HG03378 (cell line): ENCODE data around the gene RFTN1.
A peak's percentile ranks its signal among the peaks of the same experiment; 100 is the strongest.

Experiments
- ATAC-seq: cut with Tn5 transposase; IDR thresholded peaks from one replicate; pipeline ENCODE4 v1.9.1; 2021; ENCODE audit warnings: mild to moderate bottlenecking, moderate library complexity; ENCODE audit not compliant: unreplicated experiment

RFTN1 gene

GRCh38 chr3:16488637-16489036 is 24.9 kb downstream of the RFTN1 start:
- no peak for ATAC-seq

GRCh38 chr3:16487511-16488175 is 25.9 kb downstream of the RFTN1 start:
- ATAC-seq = no peak

GRCh38 chr3:16486951-16487480 is 26.5 kb downstream of the RFTN1 start:
- no peak for ATAC-seq

GRCh38 chr3:16486201-16486600 is 27.3 kb downstream of the RFTN1 start:
- ATAC-seq = no peak

GRCh38 chr3:16485395-16485992 is 28.0 kb downstream of the RFTN1 start:
- no peak for ATAC-seq

- ATAC-seq = no peak
These were observed 28.5 kb downstream of the RFTN1 start for GRCh38 chr3:16484984-16485383.

- no peak for ATAC-seq
These were observed 29.3 kb downstream of the RFTN1 start for GRCh38 chr3:16484216-16484615.

GRCh38 chr3:16482770-16483531 is 30.5 kb downstream of the RFTN1 start:
- peak; percentile 50 for ATAC-seq

- peak; percentile 21 for ATAC-seq
These were observed 31.2 kb downstream of the RFTN1 start for GRCh38 chr3:16482194-16482769.

GRCh38 chr3:16481546-16481897 is 32.0 kb downstream of the RFTN1 start:
- ATAC-seq = no peak

GRCh38 chr3:16480861-16481545 is 32.5 kb downstream of the RFTN1 start:
- ATAC-seq = no peak

- ATAC-seq = no peak
These were observed 35.0 kb downstream of the RFTN1 start for GRCh38 chr3:16478516-16478915.

- ATAC-seq = no peak
These were observed 36.0 kb downstream of the RFTN1 start for GRCh38 chr3:16477521-16477920.

GRCh38 chr3:16477056-16477455 is 36.4 kb downstream of the RFTN1 start:
- ATAC-seq = peak; percentile 4

GRCh38 chr3:16476636-16477035 is 36.9 kb downstream of the RFTN1 start:
- peak; percentile 48 for ATAC-seq

GRCh38 chr3:16475766-16476165 is 37.7 kb downstream of the RFTN1 start:
- no peak for ATAC-seq

- ATAC-seq = no peak
These were observed 38.6 kb downstream of the RFTN1 start for GRCh38 chr3:16474920-16475319.

- no peak for ATAC-seq
These were observed 39.3 kb downstream of the RFTN1 start for GRCh38 chr3:16474216-16474615.

GRCh38 chr3:16472593-16472992 is 40.9 kb downstream of the RFTN1 start:
- ATAC-seq = no peak

GRCh38 chr3:16471897-16472296 is 41.6 kb downstream of the RFTN1 start:
- ATAC-seq = no peak

- ATAC-seq = no peak
These were observed 42.9 kb downstream of the RFTN1 start for GRCh38 chr3:16470590-16470989.
